Hepatocyte (in vitro differentiated cells): Measurements from ENCODE around the gene TBC1D1.

Source experiments
- CTCF ChIP-seq: fragments of 200-600 bp; sonication (generic); IDR thresholded peaks from 2 replicates; pipeline ENCODE4 v1.5.1; 2016; ENCODE audit warnings: antibody characterized with exemption, mild to moderate bottlenecking; ENCODE audit not compliant: poor library complexity
- EZH2 ChIP-seq: fragments of 200-600 bp; sonication (generic); IDR thresholded peaks from 2 replicates; pipeline ENCODE4 v1.6.1; 2016; ENCODE audit warnings: antibody characterized with exemption, mild to moderate bottlenecking, borderline replicate concordance

DNA sequence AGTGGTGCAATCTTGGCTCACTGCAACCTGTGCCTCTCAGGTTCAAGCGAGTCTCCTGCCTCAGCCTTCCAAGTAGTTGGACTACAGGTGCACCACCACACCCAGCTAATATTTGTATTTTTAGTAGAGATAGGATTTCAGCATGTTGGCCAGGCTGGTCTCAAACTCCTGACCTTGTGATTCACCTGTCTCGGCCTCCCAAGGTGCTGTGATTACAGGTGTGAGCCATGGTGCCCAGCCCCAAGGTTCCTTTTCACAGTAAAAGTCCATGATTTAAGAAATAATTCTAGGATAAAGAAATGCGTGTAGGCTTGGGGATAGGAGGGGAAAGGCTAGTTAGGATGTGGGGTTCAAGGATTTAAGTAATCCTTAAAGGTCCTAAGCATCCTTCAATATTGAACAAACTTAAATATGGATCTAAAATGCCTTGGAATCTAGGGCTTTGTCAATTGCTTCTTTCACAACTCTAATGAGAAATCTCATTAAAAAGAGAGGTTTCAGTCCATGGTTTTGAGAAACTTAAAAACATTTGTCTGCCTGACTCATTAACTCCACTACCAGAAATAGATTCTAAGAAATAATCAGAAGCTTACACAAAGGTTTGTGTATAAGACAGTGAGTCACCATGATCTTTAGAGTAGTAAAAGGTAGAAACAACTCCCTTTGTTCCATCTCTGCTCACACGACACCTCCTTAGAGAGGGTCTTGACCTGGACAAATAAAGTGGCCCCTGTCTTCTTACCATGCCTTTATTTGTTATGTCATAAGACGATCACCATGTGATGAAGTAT, 272.5 kb downstream of the TBC1D1 start:
- TF ChIP-seq CTCF (no peak), EZH2 (no peak)
